Panc1 (cell line): ENCODE data around the gene YIPF4.
"Not testable (repeated sequence)": the region's sequence is repeated elsewhere in the genome, so short reads cannot be mapped to it uniquely, and the experiment has no call there.

Experiments
- POLR2AphosphoS5 ChIP-seq: IDR thresholded peaks from 2 replicates; pipeline ENCODE4 v1.6.1; 2012; ENCODE audit warnings: mild to moderate bottlenecking, low read depth, low read length, moderate library complexity
- TCF7L2 ChIP-seq: IDR thresholded peaks from 2 replicates; pipeline ENCODE4 v1.6.1; 2011; ENCODE audit warnings: mild to moderate bottlenecking, low read depth, low read length, inconsistent platforms

DNA sequence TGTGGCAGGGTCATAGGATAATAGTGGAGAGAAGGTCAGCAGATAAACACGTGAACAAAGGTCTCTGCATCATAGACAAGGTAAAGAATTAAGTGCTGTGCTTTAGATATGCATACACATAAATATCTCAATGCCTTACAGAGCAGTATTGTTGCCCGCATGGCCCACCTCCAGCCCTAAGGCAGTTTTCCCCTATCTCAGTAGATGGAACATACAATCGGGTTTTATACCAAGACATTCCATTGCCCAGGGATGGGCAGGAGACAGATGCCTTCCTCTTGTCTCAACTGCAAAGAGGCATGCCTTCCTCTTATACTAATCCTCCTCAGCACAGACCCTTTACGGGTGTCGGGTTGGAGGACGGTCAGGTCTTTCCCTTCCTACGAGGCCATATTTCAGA, 1.9 kb upstream of the YIPF4 start:
- TF ChIP-seq POLR2AphosphoS5, TCF7L2: not testable (repeated sequence)
